Measurements from ENCODE around the gene GGTLC3.
"Not testable (repeated sequence)": the region's sequence is repeated elsewhere in the genome, so short reads cannot be mapped to it uniquely, and the experiment has no call there.

Gene GGTLC3

DNA sequence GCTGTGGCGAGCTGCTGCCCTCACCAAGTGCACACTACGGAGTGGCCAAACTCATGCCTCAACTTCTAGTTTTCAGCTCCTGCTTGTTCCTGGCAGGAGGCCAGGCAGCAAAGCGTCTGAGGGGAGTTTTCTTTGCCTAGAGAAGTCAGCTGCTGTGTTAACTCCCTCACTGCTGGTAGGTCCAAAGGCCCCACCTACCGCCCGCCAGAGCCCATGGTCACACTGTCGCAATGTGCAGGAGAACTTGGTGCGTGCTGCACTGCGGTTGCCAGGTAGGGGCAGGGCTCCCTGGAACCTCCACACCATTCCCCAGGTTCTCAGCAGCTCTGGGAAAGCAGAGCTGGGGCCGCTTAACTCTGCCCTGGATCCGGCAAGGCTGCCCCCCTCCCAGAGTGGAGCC is 5.6 kb downstream of the GGTLC3 start:
- DNase-seq = not testable (repeated sequence)

GRCh38 chr22:18511327-18511726 is 6.6 kb downstream of the GGTLC3 start:
- DNase-seq = not testable (repeated sequence)

DNA sequence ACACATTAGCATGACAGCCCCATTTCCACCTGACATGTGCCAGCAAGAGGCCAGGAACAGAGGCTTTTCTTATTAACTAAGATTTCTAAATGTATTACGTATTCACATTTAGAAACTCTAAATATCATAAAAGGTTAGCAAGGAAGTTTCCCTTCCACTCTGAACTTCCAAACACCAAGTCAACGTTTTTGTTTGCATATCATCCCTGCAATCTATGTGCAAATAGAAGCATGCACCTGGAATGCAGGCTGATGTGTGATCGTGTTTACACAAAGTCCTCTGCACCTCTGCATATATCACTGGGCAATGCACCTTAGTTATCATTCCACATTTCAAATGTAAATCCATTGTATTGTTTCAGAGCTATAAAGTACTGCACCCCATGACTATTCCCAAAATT is 21.7 kb downstream of the GGTLC3 start:
- DNase-seq = not testable (repeated sequence)
